Activated CD4-positive, alpha-beta T cell treated with anti-CD3 and anti-CD28 coated beads, Interleukin-2, Interleukin-4, amounts not matched to agents 100 ng/mL and 50 ng/mL, durations not matched to agents 16 hours and 8 hours (primary cell): Measurements from ENCODE around the gene SPATS2L.
A peak's percentile ranks its signal among the peaks of the same experiment; 100 is the strongest.

ENCODE experiments used
- DNase-seq: peaks from one replicate; pipeline ENCODE4 v3.0.0-alpha.2; 2020; ENCODE audit warnings: low spot score

The SPATS2L gene

GRCh38 chr2:200470230-200470629, 163.7 kb downstream of the SPATS2L start:
- no peak for DNase-seq

- peak; percentile 56 for DNase-seq
These were observed 164.9 kb downstream of the SPATS2L start for GRCh38 chr2:200471324-200471848.

GRCh38 chr2:200471928-200472645, 165.6 kb downstream of the SPATS2L start:
- no peak for DNase-seq

GRCh38 chr2:200472853-200473464, 166.5 kb downstream of the SPATS2L start:
- DNase-seq, result no peak

GRCh38 chr2:200475795-200476194, 169.3 kb downstream of the SPATS2L start:
- no peak for DNase-seq

GRCh38 chr2:200476836-200477235, 170.3 kb downstream of the SPATS2L start:
- DNase-seq, result no peak

GRCh38 chr2:200477667-200478131, 171.2 kb downstream of the SPATS2L start:
- DNase-seq, result no peak

- DNase-seq, result peak; percentile 24
These were observed 173.3 kb downstream of the SPATS2L start for GRCh38 chr2:200479692-200480265.

- DNase-seq, result no peak
These were observed 175.7 kb downstream of the SPATS2L start for GRCh38 chr2:200482194-200482593.

GRCh38 chr2:200483729-200484198, 177.3 kb downstream of the SPATS2L start:
- DNase-seq, result peak; percentile 24

- no peak for DNase-seq
These were observed 178.4 kb downstream of the SPATS2L start for GRCh38 chr2:200484934-200485333.

- no peak for DNase-seq
These were observed 180.0 kb downstream of the SPATS2L start for GRCh38 chr2:200486529-200486928.

GRCh38 chr2:200488169-200488568, 181.7 kb downstream of the SPATS2L start:
- no peak for DNase-seq

GRCh38 chr2:200490001-200490400, 183.5 kb downstream of the SPATS2L start:
- DNase-seq, result no peak

GRCh38 chr2:200492656-200493055, 186.2 kb downstream of the SPATS2L start:
- DNase-seq, result no peak

- DNase-seq, result no peak
These were observed 187.6 kb downstream of the SPATS2L start for GRCh38 chr2:200494048-200494447.

- no peak for DNase-seq
These were observed 190.2 kb downstream of the SPATS2L start for GRCh38 chr2:200496696-200497095.

- DNase-seq, result no peak
These were observed 192.1 kb downstream of the SPATS2L start for GRCh38 chr2:200498402-200499162.

- no peak for DNase-seq
These were observed 195.7 kb downstream of the SPATS2L start for GRCh38 chr2:200502196-200502595.

- DNase-seq, result no peak
These were observed 200.2 kb downstream of the SPATS2L start for GRCh38 chr2:200506679-200507078.

- DNase-seq, result no peak
These were observed 200.7 kb downstream of the SPATS2L start for GRCh38 chr2:200507179-200507578.

GRCh38 chr2:200509235-200509611, 202.7 kb downstream of the SPATS2L start:
- DNase-seq, result no peak
